ENCODE results near the gene PRB4.

DNA sequence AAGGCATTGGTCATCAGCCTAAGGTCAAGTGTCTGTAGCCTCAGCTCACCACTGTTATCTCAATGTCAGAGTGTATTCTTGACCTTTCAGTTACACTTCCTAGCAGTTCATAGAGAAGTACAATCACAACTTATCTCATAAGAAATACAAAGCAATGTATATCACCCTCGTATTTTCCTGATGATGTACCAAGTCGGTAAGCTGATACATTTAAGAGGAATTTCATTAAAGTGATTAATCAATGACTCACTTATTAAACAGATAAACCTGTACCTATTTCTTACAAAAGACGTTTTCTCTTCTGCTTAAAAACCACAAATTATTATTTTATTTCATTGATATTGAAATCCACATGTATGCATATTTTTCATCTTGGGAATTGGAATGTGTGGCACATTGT, 36.8 kb downstream of the PRB4 start:
- TF ChIP-seq POLR2A (IDR thresholded peaks at IDR 0.05; ENCODE audit: control extremely low read depth in 1 of 2, low read depth in 2 of 2, low read length in 2 of 2), result no peak
- TF ChIP-seq, protein P1, sequence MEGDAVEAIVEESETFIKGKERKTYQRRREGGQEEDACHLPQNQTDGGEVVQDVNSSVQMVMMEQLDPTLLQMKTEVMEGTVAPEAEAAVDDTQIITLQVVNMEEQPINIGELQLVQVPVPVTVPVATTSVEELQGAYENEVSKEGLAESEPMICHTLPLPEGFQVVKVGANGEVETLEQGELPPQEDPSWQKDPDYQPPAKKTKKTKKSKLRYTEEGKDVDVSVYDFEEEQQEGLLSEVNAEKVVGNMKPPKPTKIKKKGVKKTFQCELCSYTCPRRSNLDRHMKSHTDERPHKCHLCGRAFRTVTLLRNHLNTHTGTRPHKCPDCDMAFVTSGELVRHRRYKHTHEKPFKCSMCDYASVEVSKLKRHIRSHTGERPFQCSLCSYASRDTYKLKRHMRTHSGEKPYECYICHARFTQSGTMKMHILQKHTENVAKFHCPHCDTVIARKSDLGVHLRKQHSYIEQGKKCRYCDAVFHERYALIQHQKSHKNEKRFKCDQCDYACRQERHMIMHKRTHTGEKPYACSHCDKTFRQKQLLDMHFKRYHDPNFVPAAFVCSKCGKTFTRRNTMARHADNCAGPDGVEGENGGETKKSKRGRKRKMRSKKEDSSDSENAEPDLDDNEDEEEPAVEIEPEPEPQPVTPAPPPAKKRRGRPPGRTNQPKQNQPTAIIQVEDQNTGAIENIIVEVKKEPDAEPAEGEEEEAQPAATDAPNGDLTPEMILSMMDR (IDR thresholded peaks at IDR 0.05; ENCODE audit: control extremely low read depth in 1 of 3, insufficient read depth in 1 of 3, low read depth in 1 of 3, low read length in 3 of 3), result no peak
- TF ChIP-seq CREB1 (IDR thresholded peaks at IDR 0.05), result no peak
- no peak for TF ChIP-seq FOSL1 (IDR thresholded peaks at IDR 0.05; ENCODE audit: insufficient read depth, low read depth, low read length)
- TF ChIP-seq RAD21 (IDR thresholded peaks at IDR 0.05 in 1 of 2, conservative IDR thresholded peaks at IDR 0.05 in 1 of 2; ENCODE audit: low read depth in 2 of 2, low read length in 2 of 2), result no peak
- no peak for TF ChIP-seq SIRT6 (IDR thresholded peaks at IDR 0.05; ENCODE audit: low read length)
- no peak for TF ChIP-seq POLR2AphosphoS5 (IDR thresholded peaks at IDR 0.05; ENCODE audit: low read depth, low read length)
- no peak for TF ChIP-seq EZH2 (IDR thresholded peaks at IDR 0.05; ENCODE audit: low read depth, low read length, severe bottlenecking)
- TF ChIP-seq MAFK (IDR thresholded peaks at IDR 0.05; ENCODE audit: low read depth, low read length), result no peak
- no peak for TF ChIP-seq EP300 (IDR thresholded peaks at IDR 0.05; ENCODE audit: borderline replicate concordance in 1 of 2, low read depth in 2 of 2, low read length in 2 of 2)
- TF ChIP-seq CEBPB (IDR thresholded peaks at IDR 0.05; ENCODE audit: low read depth, low read length), result no peak

Data from H1 (cell line).